K562 treated with DMSO at 1 percent for 48 hours (cell line): Measurements from ENCODE around the gene ABCA9. TPM values are rescaled to one million over a fixed set of nuclear protein-coding genes. Genes with fewer than 3 reads are reported as not detected.

Experiments used
- total RNA-seq: library from RNA; unstranded; fragments of 300-600 nt; gene quantifications from 2 replicates; pipeline ENCODE4 v1.2.3, GENCODE V29; 2022; ENCODE audit warnings: low replicate concordance; ENCODE audit errors: extremely low read depth

The ABCA9 gene
- total RNA-seq, result not detected in 2 replicates

GRCh38 chr17:69060822-69061221 lies at the start of gene ABCA9:
Gene ABCA9 (minus strand): TSS chr17:69060927. CDS start chr17:69051126, 9,801 bp downstream.

GRCh38 chr17:68955181-68955841 lies 105.4 kb downstream of the ABCA9 start, which contains the start of gene ABCA8:
Gene ABCA8 (minus strand): TSS chr17:68955392. CDS start chr17:68942034, 13,358 bp downstream.

Other genes starting within 250 kb of the ABCA9 start
- not detected in 2 replicates for gene ABCA8, start 105.5 kb downstream of the ABCA9 start, total RNA-seq
- not detected in 2 replicates for gene ABCA6, start 81.0 kb upstream of the ABCA9 start, total RNA-seq
- not detected in 2 replicates for gene ABCA10, start 167.9 kb upstream of the ABCA9 start, total RNA-seq